Measurements from ENCODE around the gene HP. TPM values are rescaled to one million over a fixed set of nuclear protein-coding genes. Genes with fewer than 3 reads are reported as not detected.

The HP gene
- total and polyA plus RNA-seq, 2 of the 8 experiments (the other 6 are each of a cell fraction or from before 2014, with no cell fraction given), result not detected

DNA sequence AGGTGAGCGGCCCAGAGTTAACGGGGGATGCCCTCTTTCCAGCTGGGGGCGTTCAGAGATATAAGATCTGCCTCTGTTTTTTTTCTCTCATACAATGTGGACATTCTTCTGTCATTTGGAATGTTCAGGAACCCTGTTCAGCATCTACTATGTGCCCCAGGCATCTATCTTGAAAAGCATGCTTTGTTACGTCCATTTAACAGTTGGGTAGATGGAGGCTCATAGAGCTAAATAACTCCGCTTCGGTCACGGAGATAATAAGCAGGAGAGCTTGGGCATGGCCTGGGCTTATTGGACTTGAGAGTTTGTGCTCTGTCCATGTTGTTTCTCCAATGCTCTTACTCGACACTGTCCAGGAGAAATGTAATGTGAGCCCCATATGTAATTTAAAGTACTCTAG lies 39.6 kb upstream of the HP start:
- ChIA-PET POLR2A (ENCODE audit: partially characterized antibody) (interaction anchor here (1.5 kb wide), 1 partner anchor 10 kb away, joined by 5 read pairs; no protein-coding TSS in a partner anchor), CTCF (ENCODE audit: partially characterized antibody) (interaction anchor here (1.1 kb wide), 2 partner anchors 84 to 132 kb away, joined by 3 read pairs; no protein-coding TSS in a partner anchor)
- no peak overlapping the region for H3K23ac ChIP-seq (ENCODE audit: insufficient read length)
- 95% methylated on average over 8 of the region's 8 CpGs; no CpG with 5 or more reads in 1 of the 2 experiments for whole genome bisulfite sequencing, 2 experiments (ENCODE audit: extremely low coverage in 1 of 2, insufficient coverage in 1 of 2, insufficient read length in 1 of 2, insufficient replicate concordance in 2 of 2, low coverage in 1 of 2, low lambda C conversion rate in 2 of 2, missing lambda C conversion rate in 1 of 2)
- H3K36me3 ChIP-seq (ENCODE audit: control insufficient read depth in 2 of 4, insufficient read depth in 4 of 4, low read length in 3 of 4), result peaks cover 2 to 21% (median 15%) of the 10 kb centered on the region in 4 experiments; a peak in 5 of 8 replicates
- no peaks in the 10 kb centered on the region for H3K27me3 ChIP-seq (replicated peaks in 1 of 4; ENCODE audit: control insufficient read depth in 3 of 4, extremely low read depth in 1 of 4, insufficient read depth in 3 of 4, low read length in 3 of 4)
- DNase-seq (ENCODE audit: low read depth in 1 of 2, low spot score in 2 of 2), result no peak
- H4K8ac ChIP-seq (ENCODE audit: extremely low read depth, insufficient read depth, low read length), result no peak overlapping the region
- no peaks in the 10 kb centered on the region for H4K20me1 ChIP-seq (replicated peaks in 1 of 2; ENCODE audit: control insufficient read depth in 1 of 2, insufficient read depth in 2 of 2, low read length in 2 of 2)
- H3K18ac ChIP-seq (ENCODE audit: extremely low read depth, low read length), result no peak overlapping the region
- H3K23me2 ChIP-seq (ENCODE audit: low read depth, low read length), result no peaks in the 10 kb centered on the region
- no peaks in the 10 kb centered on the region for H3K9me3 ChIP-seq (ENCODE audit: insufficient read depth in 2 of 2, low read depth in 1 of 2, low read length in 1 of 2)
- no peak overlapping the region for H3K27ac ChIP-seq (ENCODE audit: low read depth, low read length)
- no peak for TF ChIP-seq ASH2L (IDR thresholded peaks at IDR 0.05; ENCODE audit: low read length)
- no peak for TF ChIP-seq RXRA (IDR thresholded peaks at IDR 0.05; ENCODE audit: insufficient read depth, low read depth, low read length)
- TF ChIP-seq KDM5A (IDR thresholded peaks at IDR 0.05; ENCODE audit: low read length), result no peak
- TF ChIP-seq HDAC2 (IDR thresholded peaks at IDR 0.05; ENCODE audit: borderline replicate concordance in 1 of 2, low read depth in 2 of 2, low read length in 2 of 2), result no peak
- TF ChIP-seq TCF12 (IDR thresholded peaks at IDR 0.05; ENCODE audit: low read depth, low read length), result no peak
- no peak for TF ChIP-seq CBX5 (IDR thresholded peaks at IDR 0.05; ENCODE audit: low read depth, low read length)
- no peak for TF ChIP-seq POLR2AphosphoS5 (IDR thresholded peaks at IDR 0.05; ENCODE audit: low read depth, low read length)
- no peak for TF ChIP-seq TAF7 (optimal IDR thresholded peaks at IDR 0.05; ENCODE audit: borderline replicate concordance, low read depth, low read length)
- H2BK20ac ChIP-seq (ENCODE audit: low read length), result no peak overlapping the region
- H3K79me1 ChIP-seq (ENCODE audit: low read depth, low read length), result no peaks in the 10 kb centered on the region; the same call in 1 of the 2 replicates
- no peak overlapping the region for H2AFZ ChIP-seq (ENCODE audit: low read length)
- H2AK5ac ChIP-seq (ENCODE audit: low read depth, low read length), result no peak overlapping the region
- H3K4me3 ChIP-seq (ENCODE audit: extremely low read depth in 1 of 4, insufficient read depth in 2 of 4, low read depth in 3 of 4, low read length in 4 of 4), result no peak overlapping the region
- no peak overlapping the region for H2BK15ac ChIP-seq (ENCODE audit: low read length)
- H3K14ac ChIP-seq (ENCODE audit: insufficient read length), result no peak overlapping the region
- no peak overlapping the region for H2BK12ac ChIP-seq (ENCODE audit: low read depth, low read length)
- H3K79me2 ChIP-seq (ENCODE audit: control insufficient read depth in 1 of 2, insufficient read depth in 2 of 2, low read length in 2 of 2), result no peaks in the 10 kb centered on the region; a peak in 1 of 4 replicates
- FAIRE-seq, result no peak
- H4K91ac ChIP-seq (replicated peaks; ENCODE audit: insufficient read length, low read length), result no peak overlapping the region
- no peak overlapping the region for H2BK5ac ChIP-seq (ENCODE audit: low read depth, low read length)
- no peak overlapping the region for H3K4ac ChIP-seq (replicated peaks; ENCODE audit: insufficient read length, low read depth, low read length)
- no peak overlapping the region for H4K5ac ChIP-seq (ENCODE audit: insufficient read length, low read depth, low read length)
- no peak overlapping the region for H3K56ac ChIP-seq (replicated peaks; ENCODE audit: insufficient read length, low read depth, low read length)
- no peaks in the 10 kb centered on the region for H3K4me1 ChIP-seq (replicated peaks in 1 of 4; ENCODE audit: control insufficient read depth in 3 of 4, insufficient read depth in 4 of 4, low read length in 3 of 4)
- no peak overlapping the region for H2BK120ac ChIP-seq (replicated peaks; ENCODE audit: low read depth, low read length)
- H3K9ac ChIP-seq (replicated peaks in 1 of 4; ENCODE audit: extremely low read depth in 1 of 4, low read depth in 3 of 4, low read length in 3 of 4), result no peak overlapping the region
- H3K4me2 ChIP-seq (ENCODE audit: insufficient read depth in 1 of 2, low read depth in 2 of 2, low read length in 2 of 2), result no peak overlapping the region

Measured in H1 (cell line).